Activated CD8-positive, alpha-beta memory T cell treated with anti-CD3 and anti-CD28 coated beads, Interleukin-2, amount 50 U/mL, for 1 hour (primary cell): ENCODE measurements around the gene MYMX.
"Not testable (repeated sequence)": the region's sequence is repeated elsewhere in the genome, so short reads cannot be mapped to it uniquely, and the experiment has no call there.

ENCODE experiments used
- DNase-seq: peaks from one replicate; pipeline ENCODE4 v3.0.0-alpha.2; 2020; ENCODE audit errors: extremely low read depth

MYMX gene

DNA sequence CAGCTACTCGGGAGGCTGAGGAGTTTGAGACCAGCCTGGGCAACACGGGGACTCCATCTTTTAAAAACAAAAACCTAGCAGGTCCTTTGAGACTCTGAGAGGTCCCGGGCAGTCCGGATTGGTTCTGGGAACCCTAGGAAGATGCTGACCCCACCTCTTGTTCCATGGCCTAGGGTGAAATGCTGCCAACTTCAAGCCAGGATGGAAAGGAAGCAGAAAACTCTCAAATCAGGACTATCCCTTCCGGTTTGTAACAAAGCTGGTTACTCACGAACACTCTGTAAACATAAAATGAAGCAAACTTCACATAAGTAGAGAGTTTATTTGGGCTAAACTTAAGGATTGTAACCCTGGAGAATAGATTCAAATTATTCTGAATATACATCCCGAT lies 30.1 kb upstream of the MYMX start:
- no peak for DNase-seq

DNA sequence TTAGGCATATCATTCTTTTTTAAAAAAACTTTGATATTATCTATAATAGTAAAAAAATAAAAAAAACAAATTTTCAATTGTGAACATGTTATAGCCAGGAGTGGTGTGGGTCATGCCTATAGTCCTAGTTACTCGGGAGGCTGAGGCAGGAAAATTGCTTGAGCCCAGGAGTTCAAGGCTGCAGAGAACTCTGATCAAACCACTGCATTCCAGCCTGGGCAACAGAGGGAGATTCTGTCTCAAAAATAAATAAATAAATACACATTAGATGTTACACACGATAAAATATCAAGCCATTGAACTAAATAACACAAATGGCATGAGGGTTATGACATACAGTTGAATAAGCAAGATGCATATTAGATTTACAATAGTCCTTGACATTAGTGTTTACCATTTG lies 27.9 kb upstream of the MYMX start:
- DNase-seq, result no peak

DNA sequence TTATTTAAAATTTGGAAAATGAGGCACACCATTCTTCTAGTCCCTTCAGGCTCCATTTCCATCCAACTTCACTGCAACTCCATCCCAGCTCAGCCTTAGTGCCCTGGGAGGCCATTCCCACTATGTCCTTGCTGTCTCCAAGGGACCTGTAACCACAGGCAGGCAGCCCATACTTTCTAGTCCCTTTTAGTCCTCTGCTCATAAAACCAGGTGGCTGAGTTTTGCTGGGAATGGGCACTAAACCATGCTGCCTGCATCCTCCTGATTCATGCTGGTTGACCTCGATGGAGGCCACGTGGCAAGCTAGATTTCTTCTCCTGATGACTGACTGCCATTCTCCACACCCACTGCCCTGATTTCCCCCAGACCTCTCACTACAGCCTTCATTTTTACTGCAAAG lies 27.5 kb upstream of the MYMX start:
- no peak for DNase-seq

DNA sequence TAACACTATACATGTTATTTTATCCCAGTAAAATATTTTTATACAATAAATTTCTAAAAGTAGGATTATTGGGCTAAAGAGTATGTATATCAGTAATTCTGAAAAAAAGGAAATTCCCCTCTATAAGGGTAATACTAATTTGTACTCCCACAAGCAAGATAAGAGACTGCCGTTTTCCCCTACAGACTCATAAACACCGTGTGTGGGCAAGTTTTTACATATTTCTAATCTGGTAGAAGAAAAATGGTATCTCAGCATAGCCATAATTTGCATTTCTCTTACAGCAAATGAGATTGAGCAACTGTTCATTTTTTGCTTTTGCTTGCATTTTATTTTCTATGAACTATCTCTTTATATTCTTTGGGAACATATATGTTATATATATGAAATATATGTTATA lies 26.0 kb upstream of the MYMX start:
- DNase-seq, result no peak

DNA sequence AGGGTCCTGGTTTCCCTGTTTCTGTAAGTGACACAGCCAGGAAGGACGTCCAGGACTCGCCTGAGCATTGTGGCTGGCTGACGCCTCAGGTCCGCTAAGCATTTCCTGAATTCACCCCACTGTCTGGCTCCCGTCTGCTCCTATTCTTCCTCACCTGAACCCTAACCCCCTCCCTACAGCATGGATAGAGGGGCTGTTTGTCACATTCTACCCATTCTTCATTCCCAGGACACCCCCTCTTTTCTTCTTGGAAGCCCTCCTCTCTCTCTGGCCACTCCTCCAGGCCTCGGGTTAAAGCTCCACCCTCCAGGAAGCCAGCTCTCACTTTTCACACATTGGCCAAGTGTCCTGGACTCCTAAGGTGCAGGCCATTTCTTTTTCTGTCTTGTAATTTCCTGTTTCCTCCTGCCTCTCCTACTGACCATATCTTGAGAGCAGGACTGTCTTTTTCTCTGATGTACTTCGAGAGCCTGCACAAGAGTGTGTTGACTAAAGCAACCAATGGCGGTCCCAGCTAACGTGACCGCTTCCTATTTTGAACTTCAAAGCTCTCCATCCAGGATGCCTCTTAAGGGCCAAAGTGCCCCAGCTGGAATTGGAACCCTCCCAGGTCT lies 24.2 kb upstream of the MYMX start:
- DNase-seq, result no peak

DNA sequence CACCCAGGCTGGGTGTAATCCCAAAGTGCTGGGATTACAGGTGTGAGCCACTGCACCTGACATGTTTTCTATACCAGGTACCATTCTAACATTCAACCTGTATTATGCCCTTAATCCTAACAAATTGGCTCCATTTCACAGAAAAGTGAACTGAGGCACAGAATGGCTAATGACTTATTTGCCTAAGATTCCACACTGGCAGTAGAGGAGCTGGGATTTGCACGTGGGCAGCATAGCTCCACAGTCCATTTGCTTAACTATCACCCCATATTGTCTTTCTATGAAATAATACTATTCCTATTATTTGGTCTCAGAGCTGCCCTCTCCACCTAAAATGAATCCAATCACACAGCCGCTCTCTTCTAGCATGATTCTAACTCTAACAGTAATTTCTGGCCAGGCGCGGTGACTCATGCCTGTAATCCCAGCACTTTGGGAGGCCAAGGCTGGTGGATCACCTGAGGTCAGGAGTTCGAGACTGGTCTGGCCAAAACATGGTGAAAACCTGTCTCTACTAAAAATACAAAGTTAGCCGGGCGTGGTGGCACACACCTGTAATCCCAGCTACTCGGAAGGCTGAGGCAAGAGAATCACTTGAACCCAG lies 23.3 kb upstream of the MYMX start:
- no peak for DNase-seq

DNA sequence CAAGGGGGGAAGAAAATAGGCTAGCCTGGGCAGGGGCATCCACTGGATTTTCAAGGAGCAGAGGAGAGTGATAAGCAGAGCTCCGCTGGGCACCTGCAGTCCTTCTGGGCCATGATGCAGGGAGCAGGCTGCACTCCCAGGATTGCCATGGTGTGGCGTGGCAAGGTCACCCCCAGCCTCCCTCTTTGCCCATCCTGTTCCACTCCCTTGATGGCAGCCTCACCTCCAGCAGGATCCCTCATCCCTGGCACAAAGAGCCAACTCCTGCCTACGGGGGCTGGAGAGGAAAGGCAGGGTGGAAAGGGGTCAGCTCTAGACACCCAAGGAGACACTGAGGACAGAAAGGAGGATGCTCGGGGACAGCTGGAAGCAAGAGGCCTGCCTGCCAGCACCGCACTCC lies 22.4 kb upstream of the MYMX start:
- DNase-seq, result no peak

DNA sequence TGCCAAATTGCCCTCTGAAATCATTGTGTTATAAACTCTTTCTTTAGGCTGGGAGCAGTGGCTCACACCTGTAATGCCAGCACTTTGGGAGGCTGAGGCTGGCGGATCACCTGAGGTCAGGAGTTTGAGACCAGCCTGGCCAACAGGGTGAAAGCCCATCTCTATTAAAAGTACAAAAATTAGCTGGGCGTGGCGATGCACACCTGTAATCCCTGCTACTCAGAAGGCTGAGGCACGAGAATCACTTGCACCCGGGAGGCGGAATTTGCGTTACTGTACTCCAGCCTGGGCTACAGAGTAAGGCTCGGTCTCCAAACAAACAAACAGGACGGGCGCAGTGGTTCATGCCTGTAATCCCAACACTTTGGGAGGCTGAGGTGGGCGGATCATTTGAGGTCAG lies 20.4 kb upstream of the MYMX start:
- DNase-seq, result not testable (repeated sequence)

DNA sequence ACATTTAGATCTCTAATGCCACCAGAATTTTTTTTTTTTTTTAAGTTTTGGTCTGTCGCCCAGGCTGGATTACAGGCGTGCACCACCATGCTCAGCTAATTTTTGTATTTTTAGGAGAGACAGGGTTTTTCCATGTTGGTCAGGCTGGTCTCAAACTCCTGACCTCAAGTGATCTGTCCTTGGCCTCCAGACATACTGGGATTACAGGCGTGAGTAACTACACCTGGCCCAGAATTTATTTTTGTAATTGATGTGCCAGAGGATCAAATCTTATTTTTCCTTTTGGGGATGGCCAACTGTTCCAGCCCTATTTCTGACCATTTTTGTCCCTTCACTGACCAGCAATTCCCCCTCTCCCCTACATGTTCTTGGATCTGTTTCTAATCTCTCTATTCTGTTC lies 18.0 kb upstream of the MYMX start:
- no peak for DNase-seq

DNA sequence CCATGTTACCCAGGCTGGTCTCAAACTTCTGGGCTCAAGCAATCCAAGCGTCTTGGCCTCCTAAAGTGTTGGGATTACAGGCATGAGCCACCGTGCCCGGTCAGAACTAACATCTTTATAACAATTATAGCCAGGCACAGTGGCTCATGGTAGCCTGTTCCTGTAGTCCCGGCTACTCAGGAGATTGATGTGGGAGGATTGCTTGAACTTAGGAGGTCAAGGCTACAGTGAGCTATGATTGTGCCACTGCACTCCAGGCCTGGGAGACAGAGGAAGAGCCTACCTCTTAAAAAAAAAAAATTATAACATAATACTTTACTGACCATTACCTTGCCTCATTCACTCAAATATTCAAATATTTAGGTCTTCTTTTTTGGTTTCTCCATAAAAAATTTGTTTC lies 16.8 kb upstream of the MYMX start:
- DNase-seq, result no peak

DNA sequence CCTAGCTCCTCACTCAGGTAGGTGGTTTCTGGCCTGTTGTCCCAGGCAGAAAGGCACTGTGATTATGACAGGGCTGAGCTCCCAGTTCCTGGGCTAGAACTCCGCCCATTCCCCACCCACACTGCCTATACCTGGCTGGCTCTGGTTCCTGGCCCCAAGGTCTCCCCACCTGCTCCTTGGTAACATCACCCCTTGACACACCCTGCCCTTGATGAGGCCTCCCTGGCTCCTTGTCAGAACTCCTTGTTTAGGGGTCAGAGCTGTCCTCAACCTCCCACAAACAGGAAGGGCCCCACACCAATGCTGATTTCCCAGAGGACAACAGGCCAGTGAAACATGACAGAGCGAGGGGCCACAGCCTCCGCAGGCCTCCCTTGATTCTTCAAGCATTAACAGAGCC lies 15.5 kb upstream of the MYMX start:
- DNase-seq, result no peak

DNA sequence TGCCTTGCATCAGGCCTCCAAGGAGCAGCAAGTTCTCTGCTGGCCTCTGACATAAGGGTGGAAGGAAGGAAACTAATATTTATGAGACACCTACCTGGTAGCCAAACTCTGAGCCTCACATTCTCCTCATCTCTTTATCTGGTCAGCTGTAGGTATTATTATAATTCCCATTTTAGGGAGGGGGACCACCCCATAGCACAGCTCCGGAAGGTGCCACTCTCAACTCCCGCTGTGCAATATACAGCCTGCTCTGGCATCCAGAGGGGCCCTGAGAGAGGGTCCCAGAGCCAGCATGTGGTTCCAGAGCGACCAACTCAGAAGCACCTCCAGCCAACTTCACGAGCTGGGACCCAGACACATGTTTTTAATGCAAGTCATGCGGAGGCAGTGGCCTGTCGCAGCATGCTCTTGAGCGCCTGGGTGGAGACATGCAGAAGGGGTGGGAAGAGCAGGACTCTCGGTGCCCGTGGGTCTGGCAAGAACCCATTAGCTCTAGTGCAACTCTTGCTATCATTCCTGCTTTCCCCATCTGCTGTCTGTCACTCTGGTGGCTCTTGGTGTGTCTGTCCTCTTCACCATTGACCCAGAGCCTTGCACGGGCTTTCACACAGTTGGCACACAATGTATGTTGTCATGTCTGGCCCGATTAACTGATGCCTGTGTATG lies 15.0 kb upstream of the MYMX start:
- no peak for DNase-seq

DNA sequence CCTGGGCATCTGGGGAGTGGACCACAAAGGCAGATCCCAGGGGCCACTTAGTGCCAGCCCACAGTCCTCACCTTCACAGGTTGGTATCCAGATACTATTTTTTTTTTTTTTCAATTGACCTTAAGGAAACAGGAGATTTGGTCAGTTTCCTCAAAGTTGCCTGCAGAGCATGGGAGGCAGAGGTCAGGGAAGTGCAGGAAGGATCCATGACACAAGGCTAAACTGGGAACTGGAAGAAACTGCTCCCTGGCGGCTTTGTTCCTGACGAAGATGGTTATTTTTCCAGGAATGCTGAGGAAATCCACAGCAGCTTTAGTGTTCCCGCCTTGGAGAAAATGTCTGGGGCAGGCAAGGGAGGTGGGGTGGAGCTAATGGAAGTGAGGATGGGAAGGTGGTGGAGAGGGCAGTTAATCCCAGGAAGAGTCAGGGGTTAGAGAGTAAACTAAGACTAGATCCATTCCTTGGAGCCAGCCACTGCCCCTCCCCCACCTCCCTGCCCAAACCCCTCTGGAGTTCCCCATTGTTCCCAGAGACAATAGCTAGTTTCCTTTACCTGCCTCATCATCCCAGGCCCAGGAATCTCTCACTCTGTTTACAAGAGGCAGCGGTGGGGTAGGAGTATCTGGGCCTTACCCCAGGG lies 14.3 kb upstream of the MYMX start:
- no peak for DNase-seq

DNA sequence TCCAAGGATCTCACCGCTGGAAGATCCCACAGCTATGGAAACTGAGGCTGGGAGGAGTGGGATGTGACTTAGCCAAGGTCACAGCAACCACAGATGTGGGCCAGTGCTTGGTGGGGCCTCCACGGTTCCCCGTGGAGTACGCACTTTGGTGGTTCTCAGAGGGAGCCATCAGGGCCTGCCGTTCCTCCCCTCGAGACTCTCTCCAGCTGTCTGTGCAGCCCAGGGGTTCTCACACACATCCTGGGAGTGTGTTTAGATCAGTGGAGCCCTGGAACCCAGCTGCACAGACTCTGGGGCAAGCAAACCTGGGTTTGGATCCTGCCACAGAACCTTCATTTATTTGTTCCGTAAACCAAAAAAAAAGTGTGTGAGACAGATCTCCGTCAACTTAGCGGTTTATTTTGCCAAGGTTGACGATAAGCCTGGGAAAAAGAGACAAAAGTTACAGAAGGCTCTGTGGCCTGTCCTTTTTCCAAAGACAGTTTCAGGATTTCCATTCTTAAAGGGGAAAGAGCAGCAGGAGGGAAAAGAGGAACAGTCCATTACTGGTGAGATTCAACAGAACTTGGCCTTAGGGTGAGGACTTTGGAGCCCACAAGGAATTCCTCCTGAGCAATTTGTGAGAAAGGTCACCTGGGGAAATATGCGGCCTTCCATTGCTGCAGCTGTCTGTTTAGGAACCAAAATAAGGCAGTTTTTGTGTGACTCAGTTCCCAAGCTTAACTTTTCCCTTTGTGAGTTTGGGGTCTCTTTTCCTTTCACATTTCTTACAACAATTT lies 13.6 kb upstream of the MYMX start:
- DNase-seq, result no peak

DNA sequence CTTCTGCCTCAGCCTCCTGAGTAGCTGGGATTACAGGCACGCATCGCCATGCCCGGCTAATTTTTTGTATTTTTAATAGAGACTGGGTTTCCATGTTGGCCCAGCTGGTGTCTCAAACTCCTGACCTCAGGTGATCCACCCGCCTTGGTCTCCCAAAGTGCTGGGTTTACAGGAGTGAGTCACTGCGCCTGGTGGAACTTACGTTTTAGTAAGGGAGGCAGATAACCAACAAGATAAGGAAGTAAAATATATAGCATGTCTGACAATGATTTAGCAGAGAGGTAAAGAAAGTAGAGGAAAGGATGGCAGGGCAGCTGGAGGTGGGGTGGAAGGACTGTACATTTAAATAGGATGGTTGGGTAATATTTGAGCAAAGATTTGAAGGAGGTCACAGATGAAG lies 12.8 kb upstream of the MYMX start:
- DNase-seq, result no peak

DNA sequence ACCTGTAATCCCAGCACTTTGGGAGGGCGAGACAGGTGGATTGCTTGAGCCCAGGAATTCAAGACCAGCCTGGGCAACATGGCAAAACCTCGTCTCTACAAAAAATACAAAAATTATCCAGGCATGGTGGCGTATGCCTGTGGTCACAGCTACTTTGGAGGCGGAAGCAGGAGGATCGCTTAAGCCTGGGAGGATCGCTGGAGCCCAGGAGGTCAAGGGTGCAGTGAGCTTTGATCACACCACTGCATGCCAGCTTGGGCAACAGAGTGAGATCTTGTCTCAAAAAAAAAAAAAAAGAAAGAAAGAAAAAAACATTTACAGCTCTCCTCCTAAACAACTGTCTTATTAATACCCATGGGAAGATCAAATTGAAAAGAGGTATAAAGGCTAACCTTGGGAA lies 8.8 kb upstream of the MYMX start:
- DNase-seq, result no peak

DNA sequence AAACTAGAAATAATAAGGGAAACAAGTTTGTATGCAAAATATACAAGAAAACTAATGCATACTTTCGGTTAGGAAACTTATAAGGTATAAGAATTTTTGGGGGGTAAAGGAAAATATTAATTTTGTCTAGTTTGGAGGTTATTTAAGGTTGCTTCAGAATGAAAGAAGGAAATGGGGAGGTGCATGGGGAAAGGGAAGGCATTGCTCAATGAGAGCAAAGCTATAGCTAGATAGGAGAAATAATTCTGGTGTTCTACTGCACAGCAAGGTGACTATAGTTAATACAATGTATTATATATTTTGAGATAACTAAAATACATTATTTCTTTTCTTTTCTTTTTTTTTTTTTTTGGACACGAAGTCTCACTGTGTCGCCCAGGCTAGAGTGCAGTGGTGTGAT lies 5.4 kb upstream of the MYMX start:
- DNase-seq, result no peak

DNA sequence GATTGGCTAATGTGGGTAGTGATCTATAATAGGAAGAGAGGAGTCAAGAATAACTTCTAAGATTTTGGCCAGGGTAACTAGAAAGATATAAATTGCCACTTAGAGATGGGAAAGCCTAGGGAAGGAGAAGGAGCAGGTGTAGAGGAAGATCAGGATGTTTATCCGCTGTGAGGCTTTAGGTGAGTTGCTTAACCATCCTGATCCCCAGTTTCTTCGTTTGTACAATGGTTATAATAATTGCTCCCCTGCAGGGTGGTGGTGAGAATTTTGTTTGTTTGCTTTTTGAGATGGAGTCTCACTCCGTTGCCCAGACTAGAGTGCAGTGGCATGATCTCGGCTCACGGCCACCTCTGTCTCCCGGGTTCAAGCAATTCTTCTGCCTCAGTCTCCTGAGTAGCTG lies 2.4 kb upstream of the MYMX start:
- DNase-seq, result no peak

DNA sequence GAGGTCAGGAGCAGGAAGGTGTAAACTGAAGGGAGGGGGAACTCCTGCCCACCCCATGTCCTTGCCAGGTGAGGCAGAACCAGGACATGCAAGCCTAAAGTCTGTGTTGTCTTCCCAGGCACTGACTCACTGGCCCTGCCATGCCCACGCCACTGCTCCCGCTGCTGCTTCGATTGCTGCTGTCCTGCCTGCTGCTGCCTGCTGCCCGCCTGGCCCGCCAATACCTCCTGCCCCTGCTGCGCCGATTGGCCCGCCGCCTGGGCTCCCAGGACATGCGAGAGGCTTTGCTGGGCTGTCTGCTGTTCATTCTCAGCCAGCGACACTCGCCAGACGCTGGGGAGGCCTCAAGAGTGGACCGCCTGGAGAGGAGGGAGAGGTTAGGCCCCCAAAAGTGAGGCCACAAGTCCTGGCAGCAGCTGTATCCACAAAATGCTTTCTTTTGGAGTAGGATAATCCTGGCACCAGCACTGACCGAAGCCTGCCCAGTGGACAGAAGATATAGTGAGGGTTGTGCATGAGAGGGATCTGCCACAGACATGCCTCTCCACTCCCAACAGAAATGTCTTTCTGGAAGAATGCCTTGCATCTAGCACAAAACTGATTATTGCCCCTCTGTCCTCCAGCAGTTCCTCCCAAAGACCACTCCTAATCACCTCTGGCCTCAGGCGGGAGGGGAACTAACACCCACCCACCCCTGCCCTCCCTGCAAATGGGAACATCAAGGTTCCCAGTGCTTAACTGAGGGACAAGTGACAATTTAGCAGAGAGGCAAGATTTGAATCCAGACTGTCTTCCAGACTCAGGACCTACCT lies 812 bp downstream of the MYMX start:
- DNase-seq, result no peak

DNA sequence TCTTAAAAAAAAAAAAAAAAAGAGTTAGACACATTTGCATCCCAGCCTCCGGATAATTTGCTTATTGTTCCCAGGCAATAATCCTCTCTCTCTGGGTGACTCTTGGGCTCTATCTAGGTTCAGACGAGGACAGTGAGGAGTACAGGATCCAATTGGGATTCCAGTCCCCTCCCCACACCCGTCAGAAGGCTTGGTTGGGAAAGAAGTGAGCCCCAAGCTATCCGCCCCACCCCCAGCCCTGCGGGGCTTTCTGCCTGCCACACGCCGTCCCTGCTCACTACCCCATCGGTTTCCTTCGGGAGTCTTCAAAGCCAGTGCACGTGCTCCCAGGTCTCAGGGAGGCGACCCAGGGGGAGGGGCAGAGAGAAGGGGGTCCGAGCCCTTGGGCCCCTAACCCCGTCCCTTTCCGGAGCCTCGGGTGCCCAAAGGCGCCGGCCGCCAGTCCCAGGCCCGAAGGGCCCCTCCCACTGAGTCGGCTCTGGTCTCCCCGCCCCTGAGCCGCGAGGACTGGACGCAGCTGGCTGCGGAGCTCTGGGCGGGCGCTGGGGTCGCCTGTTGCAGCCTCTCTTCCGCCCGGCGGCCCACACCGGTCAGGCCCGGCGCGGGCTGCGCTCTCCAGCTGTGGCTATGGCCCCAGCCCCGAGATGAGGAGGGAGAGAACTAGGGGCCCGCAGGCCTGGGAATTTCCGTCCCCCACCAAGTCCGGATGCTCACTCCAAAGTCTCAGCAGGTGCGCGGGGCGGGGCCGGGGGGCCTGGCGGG lies 2.5 kb downstream of the MYMX start:
- DNase-seq, result no peak
